Activated CD4-positive, alpha-beta T cell treated with anti-CD3 and anti-CD28 coated beads for 36 hours (primary cell): ENCODE results near the gene SLX9. TPM values are rescaled to one million over a fixed set of nuclear protein-coding genes. Genes with fewer than 3 reads are reported as not detected.

Experiments used
- ATAC-seq: fragments of 200-7000 bp; cut with Tn5 transposase; one replicate; pipeline ENCODE4 v1.10.0; 2021; ENCODE audit warnings: mild to moderate bottlenecking, moderate library complexity
- CTCF ChIA-PET: fragments of 350-600 bp; sonication (Branson Sonifier 250); formaldehyde crosslinking; loops from one replicate; lab custom pipeline; 2021; ENCODE audit warnings: antibody characterized with exemption; lab: Charles Lee
- POLR2A ChIA-PET: fragments of 350-600 bp; sonication (Branson Sonifier 250); formaldehyde crosslinking; loops from one replicate; lab custom pipeline; 2021; ENCODE audit warnings: antibody characterized with exemption, inconsistent platforms; lab: Charles Lee
- DNase-seq: peaks from one replicate; pipeline ENCODE4 v3.0.0-alpha.2; 2020
- H3K27ac Mint-ChIP-seq: one replicate; pipeline ENCODE4 v1.8.0; 2021; ENCODE audit warnings: mixed read lengths
- H3K27me3 Mint-ChIP-seq: one replicate; pipeline ENCODE4 v1.8.0; 2021; ENCODE audit warnings: mixed read lengths
- H3K36me3 Mint-ChIP-seq: one replicate; pipeline ENCODE4 v1.8.0; 2021; ENCODE audit warnings: low read depth, mixed read lengths
- H3K4me1 Mint-ChIP-seq: one replicate; pipeline ENCODE4 v1.8.0; 2021; ENCODE audit warnings: mixed read lengths
- H3K4me3 Mint-ChIP-seq: one replicate; pipeline ENCODE4 v1.8.0; 2021; ENCODE audit warnings: mild to moderate bottlenecking, moderate library complexity, mixed read lengths
- H3K9me3 Mint-ChIP-seq: one replicate; pipeline ENCODE4 v1.8.0; 2021; ENCODE audit warnings: low read depth, mixed read lengths
- intact Hi-C, 2 experiments: fragments of 100-400 bp; cut with DNase I in 1 of 2; cut with micrococcal nuclease in 1 of 2; formaldehyde crosslinking; loops; one replicate each; pipeline versions ENCODE4 v1.14.2 to v1.15.1; 2022 to 2024; cut with DNase I, micrococcal nuclease
- total RNA-seq, 2 experiments: library from RNA; stranded (reverse); gene quantifications; one replicate each; pipeline ENCODE4 v1.2.3, GENCODE V29; 2021

The SLX9 gene
- total RNA-seq, 2 experiments from 2014 or later = 60.8 to 68.8 TPM

DNA sequence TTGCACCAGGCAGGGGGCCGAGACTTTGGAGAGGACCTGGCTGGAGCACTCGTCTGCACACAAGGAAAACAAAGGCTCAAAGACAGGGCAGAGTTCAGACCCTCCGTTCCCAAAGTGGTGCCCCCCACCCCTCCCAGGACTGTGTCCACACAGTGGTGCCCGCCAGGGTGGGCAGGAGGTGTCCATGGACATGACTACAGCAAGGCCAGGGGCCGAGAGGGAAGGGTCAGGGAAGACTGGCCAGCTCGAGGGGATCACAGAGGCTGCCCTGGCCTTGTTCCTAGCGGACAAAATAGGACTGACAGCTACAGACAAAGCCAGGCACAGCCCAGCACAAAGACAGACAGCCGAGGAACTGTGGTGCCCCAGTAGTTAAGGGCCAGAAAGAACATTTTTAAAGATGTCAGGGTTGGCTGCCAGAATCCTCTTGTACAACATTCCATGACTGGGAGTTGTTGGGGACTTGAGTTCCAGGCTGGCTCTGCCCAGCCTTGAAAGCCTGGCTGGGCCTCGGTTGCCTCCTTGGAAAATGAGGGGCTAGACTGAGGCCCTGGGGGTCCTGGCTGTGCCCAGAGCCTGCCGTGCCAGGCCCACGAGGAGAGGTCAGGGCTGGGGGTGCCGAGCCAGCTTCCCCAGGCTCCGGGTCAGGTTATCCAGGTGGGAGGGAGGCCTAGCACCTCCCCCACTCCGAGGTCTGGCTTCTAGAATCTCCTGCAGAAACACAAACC is 63.7 kb downstream of the SLX9 start:
- ATAC-seq = no peak
- Mint-ChIP-seq H3K27ac (no peak overlapping the region), H3K4me1 (peaks cover 6% of the 10 kb centered on the region), H3K4me3 (no peak overlapping the region), H3K36me3 (no peaks in the 10 kb centered on the region), H3K9me3 (peaks cover 4% of the 10 kb centered on the region), H3K27me3 (peaks cover 3% of the 10 kb centered on the region)
- CTCF ChIA-PET = no interaction called here
- intact Hi-C loops = no loop called here
- no peak for DNase-seq
- POLR2A ChIA-PET = no interaction called here

DNA sequence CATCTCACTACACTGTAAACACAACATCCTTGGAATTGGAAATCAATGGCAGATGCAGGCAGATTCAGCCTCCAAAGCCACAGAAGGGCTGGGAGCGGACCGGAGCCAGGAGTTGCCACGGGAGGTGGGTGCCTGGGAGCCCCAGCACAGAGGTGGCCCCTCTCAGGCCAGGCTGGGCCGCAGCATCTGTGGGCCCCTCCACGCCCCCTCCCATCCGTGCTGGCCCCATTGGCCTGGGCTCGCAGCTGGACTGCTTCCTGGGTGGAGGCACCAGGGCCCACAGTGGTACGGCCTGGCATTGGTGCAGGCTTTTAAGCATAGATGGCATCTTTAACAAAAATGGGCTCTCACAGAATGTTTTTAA is 64.2 kb downstream of the SLX9 start:
- Mint-ChIP-seq H3K9me3 (peaks cover 4% of the 10 kb centered on the region), H3K36me3 (no peaks in the 10 kb centered on the region), H3K27ac (no peak overlapping the region), H3K4me1 (peaks cover 6% of the 10 kb centered on the region), H3K27me3 (peaks cover 3% of the 10 kb centered on the region), H3K4me3 (no peak overlapping the region)
- intact Hi-C loops = no loop called here
- ChIA-PET CTCF (no interaction called here), POLR2A (no interaction called here)
- ATAC-seq = no peak
- peak; percentile 3 for DNase-seq

GRCh38 chr21:45004481-45005247 is 64.8 kb downstream of the SLX9 start:
- H3K4me3 Mint-ChIP-seq = no peak overlapping the region
- intact Hi-C loops = no loop called here
- no peak overlapping the region for H3K27ac Mint-ChIP-seq
- ChIA-PET CTCF (interaction anchor here (0.7 kb wide), 1 partner anchor 134 kb away, joined by 5 read pairs; no protein-coding TSS in a partner anchor), POLR2A (no interaction called here)
- H3K27me3 Mint-ChIP-seq = peaks cover 3% of the 10 kb centered on the region
- peaks cover 4% of the 10 kb centered on the region for H3K9me3 Mint-ChIP-seq
- peak; percentile 58 for DNase-seq
- peak; percentile 72 for ATAC-seq
- peaks cover 6% of the 10 kb centered on the region for H3K4me1 Mint-ChIP-seq
- no peaks in the 10 kb centered on the region for H3K36me3 Mint-ChIP-seq

- no peak overlapping the region for H3K27ac Mint-ChIP-seq
- ATAC-seq = no peak
These were observed 66.8 kb downstream of the SLX9 start for GRCh38 chr21:45006536-45007095.

DNA sequence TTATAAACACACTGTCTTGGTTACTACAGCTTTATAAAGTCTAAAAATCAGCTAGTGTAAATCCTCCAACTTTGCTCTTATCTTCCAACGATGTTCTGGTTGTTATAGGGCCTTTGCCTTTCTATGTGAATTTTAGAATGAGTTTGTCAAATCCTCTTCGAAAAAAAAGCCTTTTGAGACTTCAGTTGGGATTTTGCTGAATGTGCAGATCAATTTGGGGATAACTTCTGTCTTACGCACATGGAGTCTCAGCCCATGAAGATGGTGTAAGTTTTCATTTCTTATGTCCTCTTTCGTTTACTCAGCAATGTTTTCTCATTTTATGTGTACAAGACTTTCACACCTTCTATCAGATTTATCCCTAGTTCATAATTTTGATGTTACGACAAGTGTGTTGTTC is 69.8 kb downstream of the SLX9 start:
- Mint-ChIP-seq H3K27me3 (peaks cover 11% of the 10 kb centered on the region), H3K27ac (no peak overlapping the region), H3K9me3 (peaks cover 4% of the 10 kb centered on the region), H3K4me3 (no peak overlapping the region), H3K36me3 (no peaks in the 10 kb centered on the region), H3K4me1 (peaks cover 6% of the 10 kb centered on the region)
- CTCF ChIA-PET = no interaction called here
- intact Hi-C loops = no loop called here
- POLR2A ChIA-PET = interaction anchor here (0.7 kb wide), 1 partner anchor 128 kb away, joined by 3 read pairs; no protein-coding TSS in a partner anchor
- ATAC-seq (no peak), DNase-seq (no peak)

More at GRCh38 chr21:45006536-45007095, 66.8 kb downstream of the SLX9 start:
- peaks cover 6% of the 10 kb centered on the region for H3K4me1 Mint-ChIP-seq
- DNase-seq = no peak
- peaks cover 4% of the 10 kb centered on the region for H3K9me3 Mint-ChIP-seq
- H3K27me3 Mint-ChIP-seq = peaks cover 7% of the 10 kb centered on the region
- ChIA-PET CTCF (interaction anchor here (0.6 to 1.6 kb wide), 3 partner anchors 17 to 379 kb away, joined by 4 to 5 read pairs (median 5); no protein-coding TSS in a partner anchor), POLR2A (no interaction called here)
- H3K4me3 Mint-ChIP-seq = no peak overlapping the region
- H3K36me3 Mint-ChIP-seq = no peaks in the 10 kb centered on the region
- intact Hi-C loops = no loop called here

DNA sequence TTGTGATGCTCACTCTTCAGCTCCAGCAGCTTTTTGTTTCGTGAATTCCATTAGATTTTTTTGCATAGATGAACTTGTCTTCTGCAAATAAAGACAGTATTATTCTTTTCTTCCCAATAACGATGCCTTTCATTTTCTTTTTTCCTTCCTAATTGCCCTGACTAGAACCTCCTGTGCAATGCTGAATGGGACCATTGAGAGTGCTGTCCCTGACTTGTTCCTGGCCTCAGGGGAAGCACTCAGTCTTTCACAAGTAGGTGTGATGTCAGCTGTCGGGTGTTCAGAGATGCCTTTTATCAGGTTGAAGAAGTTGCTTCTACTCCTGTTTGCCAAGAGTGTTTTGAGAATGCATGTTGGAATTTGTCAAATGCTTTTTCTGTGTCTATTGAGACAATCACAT is 70.3 kb downstream of the SLX9 start:
- H3K27ac Mint-ChIP-seq = no peak overlapping the region
- ATAC-seq = no peak
- no peak for DNase-seq
- H3K4me1 Mint-ChIP-seq = peaks cover 2% of the 10 kb centered on the region
- H3K36me3 Mint-ChIP-seq = no peaks in the 10 kb centered on the region
- POLR2A ChIA-PET = no interaction called here
- peaks cover 11% of the 10 kb centered on the region for H3K27me3 Mint-ChIP-seq
- intact Hi-C loops = no loop called here
- CTCF ChIA-PET = no interaction called here
- H3K4me3 Mint-ChIP-seq = no peak overlapping the region
- H3K9me3 Mint-ChIP-seq = peaks cover 4% of the 10 kb centered on the region

GRCh38 chr21:45010860-45011259 is 71.0 kb downstream of the SLX9 start:
- ChIA-PET CTCF (no interaction called here), POLR2A (no interaction called here)
- Mint-ChIP-seq H3K4me3 (no peak overlapping the region), H3K9me3 (peaks cover 1% of the 10 kb centered on the region), H3K27me3 (peaks cover 16% of the 10 kb centered on the region), H3K36me3 (no peaks in the 10 kb centered on the region), H3K27ac (no peak overlapping the region), H3K4me1 (no peaks in the 10 kb centered on the region)
- DNase-seq = peak; percentile 0
- ATAC-seq = no peak
- intact Hi-C loops = no loop called here

DNA sequence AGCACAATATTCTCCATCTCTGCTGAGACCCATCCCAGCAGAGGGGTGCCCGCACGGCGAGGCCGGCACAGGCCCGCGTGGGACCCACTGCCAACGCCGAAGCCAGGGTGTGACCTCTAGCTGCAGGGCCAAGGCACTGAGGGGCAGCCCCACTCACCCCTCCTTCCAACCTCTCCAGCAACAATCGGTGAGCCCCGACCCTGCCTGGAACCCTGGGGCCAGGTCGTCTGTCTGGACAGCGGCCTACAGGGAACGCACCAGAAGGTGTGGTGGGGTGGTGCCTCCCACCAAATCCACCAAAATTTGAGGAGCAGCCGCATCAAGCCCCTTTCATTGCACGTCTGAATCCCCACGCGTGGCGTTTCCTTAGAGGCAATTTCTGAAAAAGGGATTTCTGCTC is 71.6 kb downstream of the SLX9 start:
- Mint-ChIP-seq H3K9me3 (no peaks in the 10 kb centered on the region), H3K27ac (no peak overlapping the region), H3K36me3 (no peaks in the 10 kb centered on the region), H3K4me1 (no peaks in the 10 kb centered on the region), H3K27me3 (peaks cover 16% of the 10 kb centered on the region), H3K4me3 (no peak overlapping the region)
- intact Hi-C loops = no loop called here
- POLR2A ChIA-PET = no interaction called here
- DNase-seq (peak; percentile 2), ATAC-seq (no peak)
- CTCF ChIA-PET = no interaction called here

DNA sequence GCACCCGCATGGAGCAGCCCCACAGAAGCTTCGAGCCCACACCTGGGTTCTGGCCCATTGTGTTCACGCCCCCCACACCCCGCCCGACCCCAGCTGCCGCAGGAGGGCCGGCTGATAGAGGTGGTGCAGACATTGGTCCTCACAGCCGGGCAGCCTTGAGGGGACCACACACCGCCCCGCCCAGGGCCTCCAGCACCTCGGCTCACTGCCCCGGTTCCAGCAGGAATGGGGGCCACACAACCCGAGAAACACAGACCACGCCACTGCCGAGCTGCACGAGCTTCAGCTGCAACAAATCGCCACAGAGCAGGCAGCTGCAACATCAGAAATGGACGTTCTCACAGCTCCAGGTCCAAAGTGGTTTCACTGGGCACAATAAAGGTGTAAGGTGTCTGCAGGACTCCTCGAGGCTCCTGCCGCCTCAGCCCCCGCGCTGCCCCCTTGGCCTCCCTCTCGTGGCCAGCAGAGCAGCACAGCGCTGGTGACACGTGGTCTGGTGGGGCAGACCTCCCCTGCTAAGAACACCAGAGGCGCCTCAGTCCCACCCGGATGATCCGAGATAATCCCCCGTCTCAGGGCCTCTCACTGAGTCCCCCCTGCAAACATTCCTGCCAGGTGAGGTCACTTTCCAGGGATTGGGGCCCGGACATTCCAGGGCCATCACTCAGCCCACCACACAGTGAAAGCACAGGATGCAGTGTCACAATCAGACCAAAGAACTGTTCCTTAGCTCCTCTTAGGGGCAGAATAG is 72.3 kb downstream of the SLX9 start:
- intact Hi-C loops = no loop called here
- no peaks in the 10 kb centered on the region for H3K9me3 Mint-ChIP-seq
- no peak overlapping the region for H3K4me3 Mint-ChIP-seq
- H3K27ac Mint-ChIP-seq = no peak overlapping the region
- DNase-seq (peak; percentile 1), ATAC-seq (no peak)
- H3K27me3 Mint-ChIP-seq = peaks cover 19% of the 10 kb centered on the region
- ChIA-PET POLR2A (no interaction called here), CTCF (interaction anchor here (0.6 kb wide), 1 partner anchor 256 kb away, joined by 3 read pairs; no protein-coding TSS in a partner anchor)
- H3K4me1 Mint-ChIP-seq = no peaks in the 10 kb centered on the region
- H3K36me3 Mint-ChIP-seq = no peaks in the 10 kb centered on the region

DNA sequence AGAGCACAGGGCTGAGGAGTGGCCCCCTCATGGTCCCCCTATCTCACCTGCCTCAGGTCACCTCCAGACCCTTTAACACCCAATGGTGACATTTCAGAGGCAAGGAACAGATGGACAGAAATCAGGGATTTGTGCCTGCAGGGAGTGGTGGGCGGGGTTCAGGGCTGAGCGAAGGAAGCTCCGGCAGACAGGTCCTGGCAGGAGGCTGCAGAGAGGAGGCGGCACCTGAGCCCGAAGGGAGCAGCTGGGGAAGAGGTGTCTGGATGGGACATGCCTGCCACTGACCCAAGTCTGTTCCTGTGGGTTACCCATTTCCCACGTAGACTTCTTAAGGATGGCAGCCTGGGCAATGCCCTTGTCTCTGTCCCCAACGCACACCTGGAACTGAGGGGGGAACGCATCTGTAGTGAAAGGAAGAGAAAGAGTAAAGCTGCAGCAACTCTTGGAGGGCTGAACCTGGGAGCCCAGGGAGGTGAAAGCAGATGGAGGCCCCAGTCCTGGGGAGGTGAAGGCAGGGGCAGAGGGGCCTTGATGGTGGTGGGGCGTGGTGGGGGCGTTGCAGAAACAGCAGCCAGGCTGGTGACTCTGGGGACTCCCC is 72.9 kb downstream of the SLX9 start:
- POLR2A ChIA-PET = no interaction called here
- Mint-ChIP-seq H3K27ac (no peak overlapping the region), H3K4me1 (peaks cover 3% of the 10 kb centered on the region), H3K36me3 (no peaks in the 10 kb centered on the region), H3K4me3 (no peak overlapping the region), H3K27me3 (peaks cover 22% of the 10 kb centered on the region), H3K9me3 (no peaks in the 10 kb centered on the region)
- intact Hi-C loops = no loop called here
- DNase-seq (peak; percentile 1), ATAC-seq (no peak)
- CTCF ChIA-PET = interaction anchor here (0.6 to 0.9 kb wide), 2 partner anchors 63 to 255 kb away, joined by 3 read pairs; no protein-coding TSS in a partner anchor
